ENCODE measurements around the gene SFT2D1. TPM values are rescaled to one million over a fixed set of nuclear protein-coding genes. Genes with fewer than 3 reads are reported as not detected.

Gene SFT2D1
- total and polyA plus RNA-seq, 9 of the 15 experiments (the other 6 are each of a cell fraction or from before 2014, with no cell fraction given): 54.4 to 140 (median 74.6) TPM

DNA sequence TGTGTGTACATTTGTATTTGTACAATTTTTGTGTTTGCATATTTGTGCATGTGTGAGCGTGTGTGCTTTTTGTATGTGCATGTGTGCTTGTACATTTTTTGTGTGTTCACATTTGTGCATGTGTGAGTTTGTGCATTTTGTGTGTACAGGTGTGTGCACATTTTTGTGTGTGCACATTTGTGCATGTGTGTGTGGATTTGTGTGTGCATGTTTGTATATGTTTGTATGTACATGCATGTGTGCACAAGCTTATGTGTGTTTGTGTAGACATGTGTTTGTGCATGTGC lies 63.0 kb downstream of the SFT2D1 start:
- no peak for ATAC-seq
- H4K20me1 ChIP-seq (replicated peaks; ENCODE audit: control insufficient read depth, insufficient read depth, low read length): no peaks in the 10 kb centered on the region
- H3K9me1 ChIP-seq (ENCODE audit: control insufficient read depth, insufficient read depth, low read length): no peaks in the 10 kb centered on the region
- H3K27ac ChIP-seq (ENCODE audit: extremely low read depth, low read depth, low read length): no peak overlapping the region
- WGBS (ENCODE audit: insufficient coverage, low coverage, missing lambda C conversion rate): 0% methylated on average over 1 of the region's 1 CpG
- H3K4me1 ChIP-seq (replicated peaks in 1 of 2; ENCODE audit: control insufficient read depth in 2 of 2, insufficient read depth in 2 of 2, low read length in 2 of 2): peaks cover 0 to 3% of the 10 kb centered on the region in 2 experiments; a peak in 1 of 5 replicates
- peaks cover 32 to 64% of the 10 kb centered on the region in 2 experiments for H3K27me3 ChIP-seq (ENCODE audit: control insufficient read depth in 2 of 2, insufficient read depth in 2 of 2, low read length in 2 of 2)
- H3K9ac ChIP-seq (ENCODE audit: insufficient read depth in 1 of 2, low read depth in 2 of 2, low read length in 2 of 2): no peak overlapping the region
- no peak for DNase-seq (ENCODE audit: extremely low read depth in 1 of 4, low spot score in 3 of 4)
- in situ Hi-C loops (cut with MboI) (no loop called here), intact Hi-C loops (cut with micrococcal nuclease) (loop anchor here (5.0 to 10.0 kb wide), 3 partner anchors 103 to 495 kb away; partner anchors contain the start of gene MPC1)
- CTCF ChIA-PET (ENCODE audit: low intra/inter-chr PET ratio): interaction anchor here (0.7 kb wide), 1 partner anchor 122 kb away, joined by 3 read pairs; no protein-coding TSS in a partner anchor
- 0 out of 4 replicates have a peak, but pooled peaks of 1 of the 2 experiments have one; percentile 37 for TF ChIP-seq TEAD1 (CRISPR knock-in tag; IDR thresholded peaks at IDR 0.05)
- no peak for TF ChIP-seq LCOR (CRISPR knock-in tag; IDR thresholded peaks at IDR 0.05)
- TF ChIP-seq NR2C2 (CRISPR knock-in tag; IDR thresholded peaks at IDR 0.05): peak; percentile 36; the same call in 1 of the 2 replicates
- TF ChIP-seq NR2C2 (tag; IDR thresholded peaks at IDR 0.05): no peak
- no peak overlapping the region for H2AFZ ChIP-seq (ENCODE audit: low read depth, low read length)
- no peaks in the 10 kb centered on the region for H3K79me2 ChIP-seq (ENCODE audit: control insufficient read depth, insufficient read depth, low read length)
- no peaks in the 10 kb centered on the region for H3K9me3 ChIP-seq (replicated peaks; ENCODE audit: control insufficient read depth, insufficient read depth, low read depth, low read length)
- no peak overlapping the region for H3K4me2 ChIP-seq (ENCODE audit: insufficient read depth, low read length)
- BruUV-seq (replicated peaks): no TSS peak
- no peak for FAIRE-seq
- POLR2A ChIA-PET: no interaction called here
- H3K4me3 ChIP-seq: no peak overlapping the region
- H3K36me3 ChIP-seq (ENCODE audit: control insufficient read depth, insufficient read depth, low read length): no peaks in the 10 kb centered on the region

DNA sequence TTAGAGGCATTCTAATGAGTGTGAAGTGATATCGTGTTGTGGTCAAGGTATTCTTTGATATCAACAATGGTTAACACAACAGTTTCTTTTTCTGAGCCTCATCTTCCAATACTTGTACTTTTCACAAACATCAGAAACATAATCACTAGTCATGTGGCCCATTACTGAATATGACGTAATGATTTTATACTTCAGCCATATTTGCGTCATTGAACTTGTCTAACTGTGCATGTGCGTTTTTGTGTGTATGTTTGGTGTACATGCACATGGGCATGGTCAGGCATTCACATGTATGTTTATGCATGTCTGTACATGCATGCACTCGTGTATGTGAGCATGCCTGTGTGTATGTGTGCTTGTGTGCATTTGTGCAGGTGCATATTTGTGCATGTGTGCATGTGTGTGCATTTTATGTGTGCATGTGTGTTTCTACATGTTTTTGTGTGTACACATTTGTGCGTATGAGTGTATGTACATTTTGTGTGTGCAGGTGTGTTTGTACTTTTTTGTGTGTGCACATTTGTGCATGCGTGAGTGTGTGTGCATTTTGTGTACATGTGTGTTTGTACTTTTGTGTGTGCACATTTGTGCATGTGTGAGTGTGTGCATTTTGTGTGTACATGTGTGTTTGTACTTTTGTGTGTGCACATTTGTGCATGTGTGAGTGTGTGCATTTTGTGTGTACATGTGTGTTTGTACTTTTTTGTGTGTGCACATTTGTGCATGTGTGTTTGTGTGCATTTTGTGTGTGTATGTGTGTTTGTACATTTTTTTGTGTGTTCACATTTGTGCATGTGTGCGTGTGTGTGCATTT lies 63.6 kb downstream of the SFT2D1 start:
- H3K4me3 ChIP-seq: no peak overlapping the region
- H3K4me1 ChIP-seq (replicated peaks in 1 of 2; ENCODE audit: control insufficient read depth in 2 of 2, insufficient read depth in 2 of 2, low read length in 2 of 2): peaks cover 0 to 3% of the 10 kb centered on the region in 2 experiments; a peak in 1 of 5 replicates
- no peak for ATAC-seq
- BruUV-seq (replicated peaks): no TSS peak
- 21% methylated on average over 8 of the region's 8 CpGs for WGBS (ENCODE audit: insufficient coverage, low coverage, missing lambda C conversion rate)
- no peaks in the 10 kb centered on the region for H3K9me1 ChIP-seq (ENCODE audit: control insufficient read depth, insufficient read depth, low read length)
- H3K79me2 ChIP-seq (ENCODE audit: control insufficient read depth, insufficient read depth, low read length): no peaks in the 10 kb centered on the region
- intact Hi-C loops (cut with micrococcal nuclease): loop anchor here (5.0 to 10.0 kb wide), 3 partner anchors 104 to 496 kb away; partner anchors contain the start of gene MPC1
- ChIA-PET POLR2A (no interaction called here), CTCF (ENCODE audit: low intra/inter-chr PET ratio) (interaction anchor here (0.7 kb wide), 1 partner anchor 122 kb away, joined by 3 read pairs; no protein-coding TSS in a partner anchor)
- no peak overlapping the region for H3K27ac ChIP-seq (ENCODE audit: extremely low read depth, low read depth, low read length)
- DNase-seq (ENCODE audit: extremely low read depth in 1 of 4, low spot score in 3 of 4): no peak
- H3K36me3 ChIP-seq (ENCODE audit: control insufficient read depth, insufficient read depth, low read length): no peaks in the 10 kb centered on the region
- FAIRE-seq: peak; percentile 55
- H3K9me3 ChIP-seq (replicated peaks; ENCODE audit: control insufficient read depth, insufficient read depth, low read depth, low read length): no peaks in the 10 kb centered on the region
- H4K20me1 ChIP-seq (replicated peaks; ENCODE audit: control insufficient read depth, insufficient read depth, low read length): no peaks in the 10 kb centered on the region
- H3K27me3 ChIP-seq (ENCODE audit: control insufficient read depth in 2 of 2, insufficient read depth in 2 of 2, low read length in 2 of 2): peaks cover 27 to 61% of the 10 kb centered on the region in 2 experiments
- H3K9ac ChIP-seq (ENCODE audit: insufficient read depth in 1 of 2, low read depth in 2 of 2, low read length in 2 of 2): no peak overlapping the region
- in situ Hi-C loops (cut with MboI): no loop called here
- no peak overlapping the region for H3K4me2 ChIP-seq (ENCODE audit: insufficient read depth, low read length)
- TF ChIP-seq MTA1 (IDR thresholded peaks at IDR 0.05; ENCODE audit: borderline replicate concordance) (no peak), ATF7 (IDR thresholded peaks at IDR 0.05) (peak; percentile 63), ZNF143 (CRISPR knock-in tag; IDR thresholded peaks at IDR 0.05) (0 out of 2 replicates have a peak, but pooled peaks have one; percentile 21), ATF1 (CRISPR knock-in tag; IDR thresholded peaks at IDR 0.05) (no peak), ATF1 (tag; IDR thresholded peaks at IDR 0.05) (0 out of 2 replicates have a peak, but pooled peaks have one; percentile 23)
- TF ChIP-seq, protein P1, sequence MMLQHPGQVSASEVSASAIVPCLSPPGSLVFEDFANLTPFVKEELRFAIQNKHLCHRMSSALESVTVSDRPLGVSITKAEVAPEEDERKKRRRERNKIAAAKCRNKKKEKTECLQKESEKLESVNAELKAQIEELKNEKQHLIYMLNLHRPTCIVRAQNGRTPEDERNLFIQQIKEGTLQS (IDR thresholded peaks at IDR 0.05): peak; percentile 61; the same call in 1 of the 2 replicates
- TF ChIP-seq, protein P1 (CRISPR knock-in tag; conservative IDR thresholded peaks at IDR 0.05): no peak
- TF ChIP-seq, protein P2, sequence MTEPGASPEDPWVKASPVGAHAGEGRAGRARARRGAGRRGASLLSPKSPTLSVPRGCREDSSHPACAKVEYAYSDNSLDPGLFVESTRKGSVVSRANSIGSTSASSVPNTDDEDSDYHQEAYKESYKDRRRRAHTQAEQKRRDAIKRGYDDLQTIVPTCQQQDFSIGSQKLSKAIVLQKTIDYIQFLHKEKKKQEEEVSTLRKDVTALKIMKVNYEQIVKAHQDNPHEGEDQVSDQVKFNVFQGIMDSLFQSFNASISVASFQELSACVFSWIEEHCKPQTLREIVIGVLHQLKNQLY (CRISPR knock-in tag; conservative IDR thresholded peaks at IDR 0.05): no peak
- H2AFZ ChIP-seq (ENCODE audit: low read depth, low read length): no peak overlapping the region
